NT2/D1 (cell line): Measurements from ENCODE around the gene GPR3.
A peak's percentile ranks its signal among the peaks of the same experiment; 100 is the strongest.
"Not testable (repeated sequence)": the region's sequence is repeated elsewhere in the genome, so short reads cannot be mapped to it uniquely, and the experiment has no call there.

ENCODE experiments used
- DNase-seq: peaks from one replicate; pipeline ENCODE4 v3.0.0-alpha.2; 2011; ENCODE audit warnings: low read depth, low spot score
- H3K27me3 ChIP-seq: 2 replicates; pipeline ENCODE4 v1.6.0; 2011; ENCODE audit warnings: mild to moderate bottlenecking; ENCODE audit not compliant: insufficient read length, insufficient read depth
- H3K36me3 ChIP-seq: 2 replicates; pipeline ENCODE4 v1.6.1; 2011; ENCODE audit warnings: mild to moderate bottlenecking, low read length, mixed read lengths; ENCODE audit not compliant: insufficient read depth, insufficient read length
- H3K4me1 ChIP-seq: 2 replicates; pipeline ENCODE4 v1.5.1; 2011; ENCODE audit not compliant: insufficient read depth, insufficient read length
- H3K4me3 ChIP-seq: 2 replicates; pipeline ENCODE4 v1.5.1; 2011; ENCODE audit warnings: low read depth; ENCODE audit not compliant: insufficient read length
- H3K9ac ChIP-seq: 2 replicates; pipeline ENCODE4 v1.6.0; 2011; ENCODE audit warnings: low read depth; ENCODE audit not compliant: insufficient read length
- H3K9me3 ChIP-seq: 2 replicates; pipeline ENCODE4 v1.5.1; 2011; ENCODE audit warnings: mild to moderate bottlenecking, low read length; ENCODE audit not compliant: insufficient read depth
- SUZ12 ChIP-seq: IDR thresholded peaks from 2 replicates; pipeline ENCODE4 v1.6.1; 2011; ENCODE audit not compliant: insufficient read length, insufficient read depth; ENCODE audit errors: extremely low read depth
- YY1 ChIP-seq: IDR thresholded peaks from 2 replicates; pipeline ENCODE4 v1.6.1; 2011; ENCODE audit not compliant: insufficient read length, insufficient read depth
- ZNF274 ChIP-seq: IDR thresholded peaks from 2 replicates; pipeline ENCODE4 v1.6.1; 2011; ENCODE audit warnings: mild to moderate bottlenecking, low read depth, low read length

Gene GPR3

GRCh38 chr1:27400082-27400962 is 7.9 kb downstream of the GPR3 start:
- H3K27me3 ChIP-seq: no peaks in the 10 kb centered on the region
- no peak overlapping the region for H3K9ac ChIP-seq
- peaks cover 57% of the 10 kb centered on the region for H3K4me1 ChIP-seq
- DNase-seq: no peak
- H3K36me3 ChIP-seq: peaks cover 6% of the 10 kb centered on the region
- no peaks in the 10 kb centered on the region for H3K9me3 ChIP-seq
- no peak overlapping the region for H3K4me3 ChIP-seq
- TF ChIP-seq SUZ12 (no peak), YY1 (no peak)

- H3K4me3 ChIP-seq: no peak overlapping the region
- peaks cover 6% of the 10 kb centered on the region for H3K36me3 ChIP-seq
- no peak for DNase-seq
- no peak overlapping the region for H3K9ac ChIP-seq
- TF ChIP-seq SUZ12 (no peak), ZNF274 (no peak), YY1 (no peak)
- H3K9me3 ChIP-seq: no peaks in the 10 kb centered on the region
- no peaks in the 10 kb centered on the region for H3K27me3 ChIP-seq
- peaks cover 55% of the 10 kb centered on the region for H3K4me1 ChIP-seq
These were observed 8.5 kb downstream of the GPR3 start for GRCh38 chr1:27400963-27401341.

GRCh38 chr1:27402349-27402754 is 9.9 kb downstream of the GPR3 start:
- no peak overlapping the region for H3K4me3 ChIP-seq
- DNase-seq: no peak
- no peaks in the 10 kb centered on the region for H3K27me3 ChIP-seq

GRCh38 chr1:27403065-27403726 is 10.8 kb downstream of the GPR3 start:
- H3K4me3 ChIP-seq: no peak overlapping the region
- TF ChIP-seq YY1 (no peak), ZNF274 (no peak), SUZ12 (no peak)
- H3K4me1 ChIP-seq: peaks cover 53% of the 10 kb centered on the region
- H3K36me3 ChIP-seq: peaks cover 20% of the 10 kb centered on the region
- DNase-seq: no peak
- no peaks in the 10 kb centered on the region for H3K27me3 ChIP-seq
- H3K9me3 ChIP-seq: no peaks in the 10 kb centered on the region
- H3K9ac ChIP-seq: peak overlapping the region; percentile 66

More at GRCh38 chr1:27402349-27402754, 9.9 kb downstream of the GPR3 start:
- H3K4me1 ChIP-seq: peaks cover 58% of the 10 kb centered on the region
- peaks cover 12% of the 10 kb centered on the region for H3K36me3 ChIP-seq
- TF ChIP-seq YY1 (no peak), SUZ12 (no peak), ZNF274 (no peak)
- H3K9ac ChIP-seq: peak overlapping the region; percentile 0
- no peaks in the 10 kb centered on the region for H3K9me3 ChIP-seq

GRCh38 chr1:27403931-27404330 is 11.5 kb downstream of the GPR3 start:
- H3K9me3 ChIP-seq: no peaks in the 10 kb centered on the region
- peak overlapping the region; percentile 66 for H3K9ac ChIP-seq
- no peak for DNase-seq
- peaks cover 27% of the 10 kb centered on the region for H3K36me3 ChIP-seq
- no peaks in the 10 kb centered on the region for H3K27me3 ChIP-seq
- H3K4me1 ChIP-seq: peaks cover 46% of the 10 kb centered on the region
- no peak overlapping the region for H3K4me3 ChIP-seq
- no peak for TF ChIP-seq ZNF274
- no peak for TF ChIP-seq SUZ12
- TF ChIP-seq YY1: no peak

- H3K4me1 ChIP-seq: peaks cover 34% of the 10 kb centered on the region
- no peak for TF ChIP-seq ZNF274
- no peak for TF ChIP-seq SUZ12
- no peak for TF ChIP-seq YY1
- peak; percentile 75 for DNase-seq
These were observed 12.7 kb downstream of the GPR3 start for GRCh38 chr1:27405074-27405473.

GRCh38 chr1:27405598-27406361 is 13.4 kb downstream of the GPR3 start:
- DNase-seq, H3K4me3 ChIP-seq, H3K9me3 ChIP-seq, H3K27me3 ChIP-seq: not testable (repeated sequence)
- H3K9ac ChIP-seq: peak overlapping the region; percentile 37
- H3K36me3 ChIP-seq: peaks cover 43% of the 10 kb centered on the region
- peaks cover 31% of the 10 kb centered on the region for H3K4me1 ChIP-seq

More at GRCh38 chr1:27405074-27405473, 12.7 kb downstream of the GPR3 start:
- Histone ChIP-seq H3K27me3 (no peaks in the 10 kb centered on the region), H3K9ac (peak overlapping the region; percentile 77), H3K9me3 (no peaks in the 10 kb centered on the region), H3K4me3 (no peak overlapping the region), H3K36me3 (peaks cover 36% of the 10 kb centered on the region)
